Osteoblast (primary cell): ENCODE results near the gene CACNA1C. TPM values are rescaled to one million over a fixed set of nuclear protein-coding genes. Genes with fewer than 3 reads are reported as not detected.

Experiments used
- DNase-seq: peaks from one replicate; pipeline ENCODE4 v3.0.0; 2011; ENCODE audit warnings: low spot score, mixed read lengths; ENCODE audit not compliant: insufficient read length; ENCODE audit errors: missing footprints
- H2AFZ ChIP-seq: 2 replicates; pipeline ENCODE4 v1.6.0; 2011; ENCODE audit warnings: mild to moderate bottlenecking, low read length
- H3K27ac ChIP-seq: 2 replicates; pipeline ENCODE4 v1.5.1; 2011; ENCODE audit warnings: mild to moderate bottlenecking, low read depth, low read length, moderate library complexity
- H3K27me3 ChIP-seq: 2 replicates; pipeline ENCODE4 v1.6.0; 2012; ENCODE audit warnings: mild to moderate bottlenecking, control low read depth, inconsistent platforms, low read length, moderate library complexity; ENCODE audit not compliant: insufficient read depth
- H3K36me3 ChIP-seq: 2 replicates; pipeline ENCODE4 v1.5.1; 2011; ENCODE audit warnings: mild to moderate bottlenecking, low read length, control low read depth, moderate library complexity; ENCODE audit not compliant: insufficient read depth
- H3K4me1 ChIP-seq: 2 replicates; pipeline ENCODE4 v1.5.1; 2011; ENCODE audit warnings: mild to moderate bottlenecking, low read length, control low read depth, moderate library complexity; ENCODE audit not compliant: insufficient read depth
- H3K4me2 ChIP-seq: 2 replicates; pipeline ENCODE4 v1.6.0; 2011; ENCODE audit warnings: mild to moderate bottlenecking, low read length; ENCODE audit not compliant: insufficient read depth
- H3K4me3 ChIP-seq: fragments of 200-600 bp; sonication (generic); 3 replicates; pipeline ENCODE4 v1.5.1; 2012; ENCODE audit warnings: mild to moderate bottlenecking, low read length, inconsistent platforms; ENCODE audit not compliant: insufficient read depth
- H3K79me2 ChIP-seq: 2 replicates; pipeline ENCODE4 v1.6.0; 2012; ENCODE audit warnings: mild to moderate bottlenecking, low read length, control low read depth, inconsistent platforms; ENCODE audit not compliant: insufficient read depth
- H3K9me3 ChIP-seq: 2 replicates; pipeline ENCODE4 v1.5.1; 2011; ENCODE audit warnings: low read depth, low read length, control low read depth
- H4K20me1 ChIP-seq: 2 replicates; pipeline ENCODE4 v1.6.0; 2012; ENCODE audit warnings: mild to moderate bottlenecking, low read length, control low read depth; ENCODE audit not compliant: insufficient read depth
- total RNA-seq: library from RNA; depleted of rRNA; stranded (reverse); fragments of >200 nt; gene quantifications from 2 replicates; pipeline ENCODE4 v1.2.3, GENCODE V29; 2012
- TF ChIP-seq, protein P1 (sequence below): IDR thresholded peaks from 2 replicates; pipeline ENCODE4 v1.5.1; 2011; ENCODE audit warnings: mild to moderate bottlenecking, low read depth, low read length, moderate library complexity; ENCODE audit errors: extremely low read depth

CACNA1C gene
- total RNA-seq, 1 donor = 19.2 TPM

DNA sequence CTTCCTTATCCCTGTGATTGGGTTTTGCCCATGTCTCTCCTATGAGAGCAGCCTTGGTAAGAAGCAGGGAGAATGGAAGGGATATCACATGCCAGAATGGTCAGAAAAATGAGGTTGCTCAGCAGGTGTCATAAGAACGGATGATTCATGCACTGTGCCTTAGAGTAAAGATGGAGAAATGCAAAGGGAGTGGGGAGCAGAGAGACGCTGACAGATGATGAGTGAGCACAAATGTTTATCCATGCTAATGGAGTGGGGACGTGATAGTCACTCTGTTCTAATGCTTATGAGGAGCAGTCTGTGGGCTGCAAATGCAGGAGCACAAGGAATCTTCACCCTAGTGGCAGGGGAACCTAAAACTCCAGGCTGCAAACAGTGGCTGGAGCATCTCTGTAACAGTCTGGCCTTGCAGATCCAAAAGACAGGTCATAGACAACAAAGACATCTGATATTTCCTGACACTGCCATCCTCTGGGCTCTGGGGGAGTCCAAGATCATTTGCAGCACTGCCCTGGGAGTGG is 243.2 kb downstream of the CACNA1C start:
- Histone ChIP-seq H3K36me3 (no peaks in the 10 kb centered on the region), H3K9me3 (no peaks in the 10 kb centered on the region), H4K20me1 (no peaks in the 10 kb centered on the region), H2AFZ (no peak overlapping the region), H3K27me3 (no peaks in the 10 kb centered on the region), H3K4me3 (no peak overlapping the region), H3K4me2 (no peak overlapping the region), H3K27ac (no peak overlapping the region), H3K4me1 (peaks cover 29% of the 10 kb centered on the region), H3K79me2 (peaks cover 4% of the 10 kb centered on the region)
- DNase-seq = peak; percentile 61
- TF ChIP-seq, protein P1, sequence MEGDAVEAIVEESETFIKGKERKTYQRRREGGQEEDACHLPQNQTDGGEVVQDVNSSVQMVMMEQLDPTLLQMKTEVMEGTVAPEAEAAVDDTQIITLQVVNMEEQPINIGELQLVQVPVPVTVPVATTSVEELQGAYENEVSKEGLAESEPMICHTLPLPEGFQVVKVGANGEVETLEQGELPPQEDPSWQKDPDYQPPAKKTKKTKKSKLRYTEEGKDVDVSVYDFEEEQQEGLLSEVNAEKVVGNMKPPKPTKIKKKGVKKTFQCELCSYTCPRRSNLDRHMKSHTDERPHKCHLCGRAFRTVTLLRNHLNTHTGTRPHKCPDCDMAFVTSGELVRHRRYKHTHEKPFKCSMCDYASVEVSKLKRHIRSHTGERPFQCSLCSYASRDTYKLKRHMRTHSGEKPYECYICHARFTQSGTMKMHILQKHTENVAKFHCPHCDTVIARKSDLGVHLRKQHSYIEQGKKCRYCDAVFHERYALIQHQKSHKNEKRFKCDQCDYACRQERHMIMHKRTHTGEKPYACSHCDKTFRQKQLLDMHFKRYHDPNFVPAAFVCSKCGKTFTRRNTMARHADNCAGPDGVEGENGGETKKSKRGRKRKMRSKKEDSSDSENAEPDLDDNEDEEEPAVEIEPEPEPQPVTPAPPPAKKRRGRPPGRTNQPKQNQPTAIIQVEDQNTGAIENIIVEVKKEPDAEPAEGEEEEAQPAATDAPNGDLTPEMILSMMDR = no peak

- Histone ChIP-seq H3K36me3 (no peaks in the 10 kb centered on the region), H3K4me3 (no peak overlapping the region), H3K27ac (no peak overlapping the region), H3K27me3 (no peaks in the 10 kb centered on the region), H3K79me2 (peaks cover 3% of the 10 kb centered on the region), H3K4me2 (no peak overlapping the region), H3K9me3 (no peaks in the 10 kb centered on the region), H4K20me1 (no peaks in the 10 kb centered on the region), H2AFZ (no peak overlapping the region), H3K4me1 (peaks cover 39% of the 10 kb centered on the region)
- TF ChIP-seq, protein P1 = no peak
- no peak for DNase-seq
These were observed 244.2 kb downstream of the CACNA1C start for GRCh38 chr12:2297004-2297403.

DNA sequence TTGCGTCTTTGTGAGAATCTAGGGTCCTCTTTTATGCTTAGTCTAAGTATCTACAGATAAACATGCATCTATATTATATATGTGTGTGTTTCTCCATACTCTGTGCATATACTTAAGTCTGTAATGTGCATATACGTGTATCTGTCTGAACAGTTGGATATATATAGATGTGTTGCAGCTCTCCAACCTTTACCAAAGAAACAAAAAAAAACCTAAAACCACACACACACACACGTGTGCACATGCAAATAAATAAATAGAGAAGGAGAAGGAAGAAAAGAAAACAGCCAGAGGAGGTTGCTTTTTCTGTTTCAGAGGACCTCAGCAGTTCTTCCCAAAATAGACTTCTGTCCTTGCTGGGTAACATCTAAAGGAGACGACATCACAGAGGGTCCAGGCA is 244.9 kb downstream of the CACNA1C start:
- Histone ChIP-seq H3K4me1 (peaks cover 44% of the 10 kb centered on the region), H3K9me3 (no peaks in the 10 kb centered on the region)

DNA sequence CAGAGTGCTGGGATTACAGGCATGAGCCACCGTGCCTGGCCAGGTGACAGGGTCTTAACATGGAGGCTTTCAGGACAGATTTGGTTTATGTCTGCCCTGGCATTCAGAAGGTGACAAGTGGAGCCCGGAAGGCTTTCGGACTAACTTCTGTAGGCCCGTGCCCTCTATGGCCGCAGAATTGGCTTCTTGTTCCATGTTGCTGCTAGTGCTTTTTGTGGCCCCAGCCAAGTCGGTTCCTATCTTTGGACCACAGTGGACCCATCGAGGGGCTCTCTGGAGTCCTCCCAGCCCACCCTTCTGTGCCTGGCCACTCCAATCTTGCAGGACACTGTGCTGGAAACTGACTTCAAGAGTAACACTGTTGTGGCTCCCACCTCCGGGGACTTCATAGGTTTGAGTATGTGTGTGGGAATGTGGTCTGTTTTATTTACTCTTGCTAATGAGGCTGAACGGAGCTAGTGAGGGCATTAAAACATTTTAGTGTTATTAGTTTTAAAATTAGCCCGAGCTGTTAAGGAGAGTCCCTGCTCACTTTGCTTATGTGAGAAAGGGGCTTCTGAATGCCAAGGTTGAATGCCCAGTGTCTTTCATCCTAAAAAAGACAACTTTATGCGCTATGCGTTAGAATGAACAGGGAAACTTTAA is 245.9 kb downstream of the CACNA1C start:
- TF ChIP-seq, protein P1 = no peak
- DNase-seq = no peak
- H3K4me1 ChIP-seq = peaks cover 45% of the 10 kb centered on the region

More for the DNA sequence above, 244.9 kb downstream of the CACNA1C start:
- Histone ChIP-seq H3K4me3 (no peak overlapping the region), H4K20me1 (no peaks in the 10 kb centered on the region), H3K79me2 (no peaks in the 10 kb centered on the region), H2AFZ (no peak overlapping the region), H3K36me3 (no peaks in the 10 kb centered on the region), H3K27ac (no peak overlapping the region), H3K4me2 (no peak overlapping the region), H3K27me3 (no peaks in the 10 kb centered on the region)
- TF ChIP-seq, protein P1 = no peak
- no peak for DNase-seq

More for the DNA sequence above, 245.9 kb downstream of the CACNA1C start:
- Histone ChIP-seq H3K27me3 (no peaks in the 10 kb centered on the region), H3K9me3 (no peaks in the 10 kb centered on the region), H3K27ac (no peak overlapping the region), H2AFZ (no peak overlapping the region), H3K79me2 (peaks cover 2% of the 10 kb centered on the region), H3K4me2 (no peak overlapping the region), H3K36me3 (no peaks in the 10 kb centered on the region), H4K20me1 (no peaks in the 10 kb centered on the region), H3K4me3 (no peak overlapping the region)
